Measurements from ENCODE around the gene CSNK1D.

The CSNK1D gene

GRCh38 chr17:82273327-82274133 is at the start of gene CSNK1D:
TSS of gene CSNK1D (minus strand) at chr17:82273700. CDS start at chr17:82273381, 319 bp downstream.
- Histone ChIP-seq H3K4me1 (ENCODE audit: control insufficient read depth in 2 of 2, insufficient read depth in 2 of 2, low read length in 2 of 2) (peaks cover 47% of the 10 kb centered on the region in 2 donors), H3K4me3 (ENCODE audit: low read length in 2 of 2) (peak within 1 kb of the TSS; percentile 82 to 89), H3K27ac (ENCODE audit: low read depth in 2 of 2, low read length in 2 of 2) (peak within 1 kb of the TSS; percentile 95 to 97), H3K27me3 (ENCODE audit: control insufficient read depth in 2 of 2, insufficient read depth in 2 of 2, low read length in 2 of 2) (no peaks in the 10 kb centered on the region), H3K9me3 (ENCODE audit: control insufficient read depth in 2 of 2, low read length in 2 of 2) (no peaks in the 10 kb centered on the region), H3K9ac (ENCODE audit: low read depth in 1 of 2, low read length in 2 of 2) (peak within 1 kb of the TSS; percentile 87 to 89), H3K36me3 (ENCODE audit: control insufficient read depth in 2 of 2, insufficient read depth in 2 of 2, low read length in 2 of 2) (peaks cover 17 to 20% of the 10 kb centered on the region in 2 donors)

GRCh38 chr17:82322526-82323453 is 49.3 kb upstream of the CSNK1D start:
- Histone ChIP-seq H3K4me1 (ENCODE audit: control insufficient read depth in 2 of 2, insufficient read depth in 2 of 2, low read length in 2 of 2) (peaks cover 4 to 21% of the 10 kb centered on the region in 2 donors), H3K4me3 (ENCODE audit: low read length in 2 of 2) (no peak overlapping the region), H3K27ac (ENCODE audit: low read depth in 2 of 2, low read length in 2 of 2) (no peak overlapping the region), H3K36me3 (ENCODE audit: control insufficient read depth in 2 of 2, insufficient read depth in 2 of 2, low read length in 2 of 2) (no peaks in the 10 kb centered on the region), H3K27me3 (ENCODE audit: control insufficient read depth in 2 of 2, insufficient read depth in 2 of 2, low read length in 2 of 2) (no peaks in the 10 kb centered on the region), H3K9me3 (ENCODE audit: control insufficient read depth in 2 of 2, low read length in 2 of 2) (no peaks in the 10 kb centered on the region), H3K9ac (ENCODE audit: low read depth in 1 of 2, low read length in 2 of 2) (no peak overlapping the region)

- Histone ChIP-seq H3K4me1 (ENCODE audit: control insufficient read depth in 2 of 2, insufficient read depth in 2 of 2, low read length in 2 of 2) (peaks cover 4 to 14% of the 10 kb centered on the region in 2 donors), H3K27me3 (ENCODE audit: control insufficient read depth in 2 of 2, insufficient read depth in 2 of 2, low read length in 2 of 2) (no peaks in the 10 kb centered on the region), H3K9me3 (ENCODE audit: control insufficient read depth in 2 of 2, low read length in 2 of 2) (no peaks in the 10 kb centered on the region)
Measured at GRCh38 chr17:82321947-82322466, 48.5 kb upstream of the CSNK1D start.

GRCh38 chr17:82320956-82321927 is 47.7 kb upstream of the CSNK1D start:
- Histone ChIP-seq H3K9me3 (ENCODE audit: control insufficient read depth in 2 of 2, low read length in 2 of 2) (no peaks in the 10 kb centered on the region), H3K27me3 (ENCODE audit: control insufficient read depth in 2 of 2, insufficient read depth in 2 of 2, low read length in 2 of 2) (peaks cover under 1 to 4% of the 10 kb centered on the region in 2 donors), H3K4me1 (ENCODE audit: control insufficient read depth in 2 of 2, insufficient read depth in 2 of 2, low read length in 2 of 2) (peaks cover 4 to 14% of the 10 kb centered on the region in 2 donors), H3K27ac (ENCODE audit: low read depth in 2 of 2, low read length in 2 of 2) (no peak overlapping the region), H3K4me3 (ENCODE audit: low read length in 2 of 2) (no peak overlapping the region), H3K9ac (ENCODE audit: low read depth in 1 of 2, low read length in 2 of 2) (peak overlapping the region in 1 of 2 donors; percentile 19), H3K36me3 (ENCODE audit: control insufficient read depth in 2 of 2, insufficient read depth in 2 of 2, low read length in 2 of 2) (no peaks in the 10 kb centered on the region)

More at GRCh38 chr17:82321947-82322466, 48.5 kb upstream of the CSNK1D start:
- H3K4me3 ChIP-seq (ENCODE audit: low read length in 2 of 2) = no peak overlapping the region
- H3K9ac ChIP-seq (ENCODE audit: low read depth in 1 of 2, low read length in 2 of 2) = no peak overlapping the region
- no peak overlapping the region for H3K27ac ChIP-seq (ENCODE audit: low read depth in 2 of 2, low read length in 2 of 2)
- H3K36me3 ChIP-seq (ENCODE audit: control insufficient read depth in 2 of 2, insufficient read depth in 2 of 2, low read length in 2 of 2) = no peaks in the 10 kb centered on the region

GRCh38 chr17:82320140-82320840 is 46.8 kb upstream of the CSNK1D start:
- no peak overlapping the region for H3K27ac ChIP-seq (ENCODE audit: low read depth in 2 of 2, low read length in 2 of 2)
- H3K27me3 ChIP-seq (ENCODE audit: control insufficient read depth in 2 of 2, insufficient read depth in 2 of 2, low read length in 2 of 2) = peaks cover 4 to 8% of the 10 kb centered on the region in 2 donors
- H3K36me3 ChIP-seq (ENCODE audit: control insufficient read depth in 2 of 2, insufficient read depth in 2 of 2, low read length in 2 of 2) = no peaks in the 10 kb centered on the region
- H3K4me1 ChIP-seq (ENCODE audit: control insufficient read depth in 2 of 2, insufficient read depth in 2 of 2, low read length in 2 of 2) = peaks cover 6 to 8% of the 10 kb centered on the region in 2 donors
- no peak overlapping the region for H3K4me3 ChIP-seq (ENCODE audit: low read length in 2 of 2)
- H3K9me3 ChIP-seq (ENCODE audit: control insufficient read depth in 2 of 2, low read length in 2 of 2) = no peaks in the 10 kb centered on the region
- H3K9ac ChIP-seq (ENCODE audit: low read depth in 1 of 2, low read length in 2 of 2) = no peak overlapping the region

- Histone ChIP-seq H3K27me3 (ENCODE audit: control insufficient read depth in 2 of 2, insufficient read depth in 2 of 2, low read length in 2 of 2) (peaks cover 4 to 8% of the 10 kb centered on the region in 2 donors), H3K4me3 (ENCODE audit: low read length in 2 of 2) (no peak overlapping the region), H3K36me3 (ENCODE audit: control insufficient read depth in 2 of 2, insufficient read depth in 2 of 2, low read length in 2 of 2) (no peaks in the 10 kb centered on the region), H3K9ac (ENCODE audit: low read depth in 1 of 2, low read length in 2 of 2) (no peak overlapping the region), H3K4me1 (ENCODE audit: control insufficient read depth in 2 of 2, insufficient read depth in 2 of 2, low read length in 2 of 2) (peaks cover 2 to 3% of the 10 kb centered on the region in 2 donors), H3K9me3 (ENCODE audit: control insufficient read depth in 2 of 2, low read length in 2 of 2) (no peaks in the 10 kb centered on the region), H3K27ac (ENCODE audit: low read depth in 2 of 2, low read length in 2 of 2) (no peak overlapping the region)
Measured at GRCh38 chr17:82319619-82320062, 46.1 kb upstream of the CSNK1D start.

GRCh38 chr17:82318772-82319606 is 45.5 kb upstream of the CSNK1D start:
- peaks cover 0 to 2% of the 10 kb centered on the region in 2 donors for H3K4me1 ChIP-seq (ENCODE audit: control insufficient read depth in 2 of 2, insufficient read depth in 2 of 2, low read length in 2 of 2)
- no peaks in the 10 kb centered on the region for H3K9me3 ChIP-seq (ENCODE audit: control insufficient read depth in 2 of 2, low read length in 2 of 2)
- no peaks in the 10 kb centered on the region for H3K36me3 ChIP-seq (ENCODE audit: control insufficient read depth in 2 of 2, insufficient read depth in 2 of 2, low read length in 2 of 2)
- H3K4me3 ChIP-seq (ENCODE audit: low read length in 2 of 2) = no peak overlapping the region
- peaks cover 7 to 10% of the 10 kb centered on the region in 2 donors for H3K27me3 ChIP-seq (ENCODE audit: control insufficient read depth in 2 of 2, insufficient read depth in 2 of 2, low read length in 2 of 2)
- no peak overlapping the region for H3K9ac ChIP-seq (ENCODE audit: low read depth in 1 of 2, low read length in 2 of 2)
- H3K27ac ChIP-seq (ENCODE audit: low read depth in 2 of 2, low read length in 2 of 2) = no peak overlapping the region

- no peaks in the 10 kb centered on the region for H3K9me3 ChIP-seq (ENCODE audit: control insufficient read depth in 2 of 2, low read length in 2 of 2)
- H3K27ac ChIP-seq (ENCODE audit: low read depth in 2 of 2, low read length in 2 of 2) = no peak overlapping the region
- H3K27me3 ChIP-seq (ENCODE audit: control insufficient read depth in 2 of 2, insufficient read depth in 2 of 2, low read length in 2 of 2) = peaks cover 9 to 17% of the 10 kb centered on the region in 2 donors
- H3K4me1 ChIP-seq (ENCODE audit: control insufficient read depth in 2 of 2, insufficient read depth in 2 of 2, low read length in 2 of 2) = peaks cover 0 to 2% of the 10 kb centered on the region in 2 donors
- no peaks in the 10 kb centered on the region for H3K36me3 ChIP-seq (ENCODE audit: control insufficient read depth in 2 of 2, insufficient read depth in 2 of 2, low read length in 2 of 2)
- no peak overlapping the region for H3K4me3 ChIP-seq (ENCODE audit: low read length in 2 of 2)
- H3K9ac ChIP-seq (ENCODE audit: low read depth in 1 of 2, low read length in 2 of 2) = no peak overlapping the region
Measured at GRCh38 chr17:82318169-82318498, 44.6 kb upstream of the CSNK1D start.

All from mucosa of rectum (tissue), 2 donors.